Transverse colon (tissue), 4 donors: ENCODE measurements around the gene STK39.

Source experiments
- POLR2AphosphoS5 ChIP-seq, 3 donors: sonication (generic); formaldehyde crosslinking; IDR thresholded peaks; one replicate each; pipeline ENCODE4 v1.6.1; 2016; ENCODE audit warnings: antibody characterized with exemption in 3 of 3
- TF ChIP-seq, protein P1 (sequence below), 5 experiments: fragments of 200-600 bp in 3 of 5; fragments of 450-650 bp in 2 of 5; sonication (generic) in 3 of 5; IDR thresholded peaks; 1 replicate in 2 of 5; 2 replicates in 3 of 5; pipeline ENCODE4 v1.5.1; 2016 to 2017; ENCODE audit warnings: antibody characterized with exemption in 5 of 5, inconsistent platforms in 3 of 5, mild to moderate bottlenecking in 2 of 5, moderate library complexity in 1 of 5

DNA sequence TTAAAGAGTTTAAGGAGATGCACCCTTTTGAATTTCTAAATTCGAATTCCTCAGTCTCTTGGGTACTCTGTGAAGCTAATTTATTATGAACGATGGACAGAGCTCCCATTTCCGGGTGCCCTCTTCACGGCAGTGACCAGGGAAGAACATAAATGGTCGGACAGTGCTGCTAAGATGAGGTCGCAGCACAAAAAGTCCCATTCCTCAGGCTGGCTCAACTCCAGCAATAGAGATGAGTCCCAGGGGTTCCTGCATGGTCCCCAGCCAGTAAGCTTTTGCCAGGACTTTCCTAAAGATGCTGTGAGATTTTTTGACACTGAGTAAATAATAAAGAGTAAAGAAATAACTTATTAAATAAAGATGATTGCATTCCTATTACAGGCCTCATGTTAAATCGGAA lies 43.0 kb upstream of the STK39 start:
- TF ChIP-seq, protein P1, sequence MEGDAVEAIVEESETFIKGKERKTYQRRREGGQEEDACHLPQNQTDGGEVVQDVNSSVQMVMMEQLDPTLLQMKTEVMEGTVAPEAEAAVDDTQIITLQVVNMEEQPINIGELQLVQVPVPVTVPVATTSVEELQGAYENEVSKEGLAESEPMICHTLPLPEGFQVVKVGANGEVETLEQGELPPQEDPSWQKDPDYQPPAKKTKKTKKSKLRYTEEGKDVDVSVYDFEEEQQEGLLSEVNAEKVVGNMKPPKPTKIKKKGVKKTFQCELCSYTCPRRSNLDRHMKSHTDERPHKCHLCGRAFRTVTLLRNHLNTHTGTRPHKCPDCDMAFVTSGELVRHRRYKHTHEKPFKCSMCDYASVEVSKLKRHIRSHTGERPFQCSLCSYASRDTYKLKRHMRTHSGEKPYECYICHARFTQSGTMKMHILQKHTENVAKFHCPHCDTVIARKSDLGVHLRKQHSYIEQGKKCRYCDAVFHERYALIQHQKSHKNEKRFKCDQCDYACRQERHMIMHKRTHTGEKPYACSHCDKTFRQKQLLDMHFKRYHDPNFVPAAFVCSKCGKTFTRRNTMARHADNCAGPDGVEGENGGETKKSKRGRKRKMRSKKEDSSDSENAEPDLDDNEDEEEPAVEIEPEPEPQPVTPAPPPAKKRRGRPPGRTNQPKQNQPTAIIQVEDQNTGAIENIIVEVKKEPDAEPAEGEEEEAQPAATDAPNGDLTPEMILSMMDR (IDR thresholded peaks at IDR 0.05) = no peak
- TF ChIP-seq POLR2AphosphoS5 (IDR thresholded peaks at IDR 0.05) = no peak
